Ovary (tissue), 10 donors: Measurements from ENCODE around the gene FTO. TPM values are rescaled to one million over a fixed set of nuclear protein-coding genes. Genes with fewer than 3 reads are reported as not detected.

Experiments used
- DNase-seq, 5 donors: peaks; one replicate each; pipeline ENCODE4 v3.0.0-alpha.2; 2019 to 2020
- H3K27ac ChIP-seq, 2 donors: fragments of 200-600 bp; one replicate each; pipeline versions ENCODE4 v1.5.1 to v1.8.0; 2019 to 2022
- H3K27me3 ChIP-seq: fragments of 200-600 bp; one replicate; pipeline ENCODE4 v1.8.0; 2022
- H3K36me3 ChIP-seq: fragments of 200-600 bp; sonication (generic); one replicate; pipeline ENCODE4 v1.5.1; 2019
- H3K4me1 ChIP-seq: one replicate; pipeline ENCODE4 v1.8.1; 2013; ENCODE audit warnings: mild to moderate bottlenecking, moderate library complexity; ENCODE audit not compliant: insufficient read depth
- H3K4me3 ChIP-seq: fragments of 200-600 bp; sonication (generic); one replicate; pipeline ENCODE4 v1.5.1; 2017
- H3K9me3 ChIP-seq, 2 donors: fragments of 200-600 bp in 1 of 2; sonication (generic) in 1 of 2; one replicate each; pipeline versions ENCODE4 v1.5.1 to v1.8.1; 2013 to 2019; ENCODE audit warnings: mild to moderate bottlenecking in 1 of 2, moderate library complexity in 1 of 2
- EP300 ChIP-seq: sonication (generic); formaldehyde crosslinking; IDR thresholded peaks from one replicate; pipeline ENCODE4 v1.6.1; 2017; ENCODE audit warnings: antibody characterized with exemption
- POLR2A ChIP-seq: fragments of 450-650 bp; IDR thresholded peaks from one replicate; pipeline ENCODE4 v1.6.1; 2017; ENCODE audit warnings: antibody characterized with exemption, mild to moderate bottlenecking, moderate library complexity
- WGBS, 3 donors: extraction: QIAGEN DNeasy Blood & Tissue Kit in 1 of 3; methylation state at CpG; one replicate each; pipeline versions ENCODE4 v1.1.5 to v1.1.7; 2013 to 2017; 5-methylcytosine and 5-hydroxymethylcytosine counted together
- intact Hi-C, 4 donors: fragments of 100-400 bp; cut with DNase I; formaldehyde crosslinking; loops; one replicate each; pipeline versions ENCODE4 v1.11.0 to v1.15.1; 2022 to 2023
- long read RNA-seq, 3 donors: library from polyadenylated mRNA in 2 of 3; unstranded in 2 of 3; transcript quantifications; one replicate each; pipeline ENCODE4 v2.0.0 and lab custom pipeline, GENCODE V29; 2021 to 2026
- polyA plus RNA-seq, 2 donors: library from polyadenylated mRNA; stranded (reverse); fragments of 200-250 nt in 1 of 2; fragments of 350-450 nt in 1 of 2; fragmentation: Illumina TruSeq in 1 of 2; extraction: RNeasy Lipid Tissue Mini Kit (QIAGEN cat#74804) in 1 of 2; gene quantifications; one replicate each; pipeline ENCODE4 v1.2.3, GENCODE V29; 2013 to 2014
- total RNA-seq, 7 donors: library from RNA; depleted of rRNA in 2 of 7; stranded (reverse); fragments of >200 nt in 2 of 7; fragmentation: NEBNext Ultra II Directional in 3 of 7; extraction: Animal tissue kit (Norgen Biotek cat#: 25700) in 3 of 7; gene quantifications; one replicate each; pipeline versions ENCODE4 v1.1.0 to v1.2.4, GENCODE V29; 2016 to 2023
- TF ChIP-seq, protein P1 (sequence below), 3 donors: fragments of 450-650 bp in 2 of 3; fragments of 200-600 bp in 1 of 3; IDR thresholded peaks; one replicate each; pipeline versions ENCODE4 v1.5.1 to v1.8.0; 2016 to 2022; ENCODE audit warnings: antibody characterized with exemption in 3 of 3, mild to moderate bottlenecking in 1 of 3
- donor health status: DM: no; HTN: no; CAD: no; lungs with moderate emphysema.
- donor health status: DM: no; HTN: no; CAD: no.
- donor health status: Bipolar disorder and iron deficiency.
- donor health status: DM: yes; HTN: yes; CAD: no.
- donor health status: DM: no; HTN: no; CAD: no.
- donor health status: DM: yes; HTN: yes; CAD: no.

The FTO gene
- total RNA-seq (100 to 1,000 TPM in 2 of 7 donors, 10 to 100 TPM in 5; 70.6 to 105 (median 91.4) TPM), polyA plus RNA-seq (100 to 1,000 TPM in 1 of 2 donors, 10 to 100 TPM in 1; 43.6 to 128 TPM)
- long read RNA-seq, donor 1, full-length matches to known transcripts = 14 of 39 reads
- long read RNA-seq, donor 1, partial matches to known transcripts = 4 of 39 reads
- long read RNA-seq, donor 1, other reads (novel, unspliced or antisense) = 21 of 39 reads
- long read RNA-seq, donor 2, full-length matches to known transcripts = 6 of 6 reads
- long read RNA-seq, donor 2, partial matches to known transcripts = 0 of 6 reads
- long read RNA-seq, donor 2, other reads (novel, unspliced or antisense) = 0 of 6 reads
- long read RNA-seq, donor 3, full-length matches to known transcripts = 17 of 37 reads
- long read RNA-seq, donor 3, partial matches to known transcripts = 7 of 37 reads
- long read RNA-seq, donor 3, other reads (novel, unspliced or antisense) = 13 of 37 reads

DNA sequence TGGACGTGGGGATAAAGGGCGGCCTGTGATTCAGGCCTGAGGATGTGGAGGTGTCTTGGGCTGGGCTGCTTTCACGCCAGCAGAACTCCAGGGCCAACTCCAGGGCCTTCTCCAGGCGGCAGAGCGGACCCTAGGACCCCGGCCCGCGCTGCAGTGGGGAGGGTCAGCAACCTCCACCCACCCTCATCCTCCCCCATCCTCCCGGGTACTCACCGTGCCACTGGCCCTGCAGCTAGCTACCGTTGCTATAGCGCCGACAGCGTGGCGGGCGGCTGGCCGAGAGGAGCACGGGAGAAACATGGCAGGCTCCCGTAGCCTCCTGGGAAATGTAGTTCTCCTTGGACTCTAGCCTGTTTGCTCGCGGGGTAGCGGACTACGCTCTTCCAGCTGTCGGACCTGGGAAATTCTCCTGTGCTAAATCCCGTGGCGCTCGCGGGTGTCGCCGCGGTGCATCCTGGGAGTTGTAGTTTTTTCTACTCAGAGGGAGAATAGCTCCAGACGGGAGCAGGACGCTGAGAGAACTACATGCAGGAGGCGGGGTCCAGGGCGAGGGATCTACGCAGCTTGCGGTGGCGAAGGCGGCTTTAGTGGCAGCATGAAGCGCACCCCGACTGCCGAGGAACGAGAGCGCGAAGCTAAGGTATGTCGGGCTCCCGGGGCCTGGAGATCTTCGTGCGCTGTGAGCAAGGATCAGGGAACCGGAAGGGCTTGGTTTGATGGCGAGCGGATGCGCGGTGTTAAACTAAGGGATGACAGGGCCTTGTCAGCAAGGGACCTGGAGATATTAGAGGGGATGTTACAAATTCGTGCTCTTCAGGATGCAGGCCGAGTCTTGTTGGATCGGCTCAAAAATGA lies at the start of gene FTO, which contains the start of gene RPGRIP1L:
Gene FTO (plus strand): TSS at position 567 of the 855 bp plus-strand sequence.
Gene RPGRIP1L (minus strand): TSS at position 270 of the 855 bp plus-strand sequence. CDS start 3,136 bp downstream, outside the sequence.
- intact Hi-C loops = no loop called here
- Histone ChIP-seq H3K36me3 (no peaks in the 10 kb centered on the region), H3K4me1 (peaks cover 4% of the 10 kb centered on the region), H3K27ac (peak within 1 kb of the TSS in 1 of 2 donors; percentile 29), H3K27me3 (no peaks in the 10 kb centered on the region), H3K9me3 (no peaks in the 10 kb centered on the region), H3K4me3 (peak within 1 kb of the TSS; percentile 57)
- WGBS, 3 donors = 0 to 1% (median 0%) methylated on average over 57 of the region's 57 CpGs
- no peak for TF ChIP-seq EP300
- DNase-seq = peak; percentile 99 to 100 (median 99)

DNA sequence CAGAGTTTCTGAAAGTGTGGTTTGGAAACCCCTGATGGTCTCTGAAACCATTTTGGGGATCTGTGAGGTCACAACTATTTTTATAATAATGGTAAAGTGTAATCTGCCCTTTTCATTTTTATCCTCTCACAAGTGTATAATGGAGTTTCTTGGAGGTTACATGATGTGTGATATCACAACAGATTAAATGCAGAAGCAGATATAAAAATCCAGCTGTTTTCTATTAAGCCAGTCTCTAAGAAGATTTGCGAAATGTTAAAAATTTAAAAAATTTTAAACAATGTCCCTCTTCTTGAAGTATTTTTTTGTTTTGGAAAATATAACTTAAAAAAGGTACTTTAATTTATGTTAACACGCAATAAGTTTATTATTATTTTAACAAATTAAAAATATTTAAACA lies 49.0 kb upstream of the FTO start:
- TF ChIP-seq EP300 = no peak
- TF ChIP-seq, protein P1, sequence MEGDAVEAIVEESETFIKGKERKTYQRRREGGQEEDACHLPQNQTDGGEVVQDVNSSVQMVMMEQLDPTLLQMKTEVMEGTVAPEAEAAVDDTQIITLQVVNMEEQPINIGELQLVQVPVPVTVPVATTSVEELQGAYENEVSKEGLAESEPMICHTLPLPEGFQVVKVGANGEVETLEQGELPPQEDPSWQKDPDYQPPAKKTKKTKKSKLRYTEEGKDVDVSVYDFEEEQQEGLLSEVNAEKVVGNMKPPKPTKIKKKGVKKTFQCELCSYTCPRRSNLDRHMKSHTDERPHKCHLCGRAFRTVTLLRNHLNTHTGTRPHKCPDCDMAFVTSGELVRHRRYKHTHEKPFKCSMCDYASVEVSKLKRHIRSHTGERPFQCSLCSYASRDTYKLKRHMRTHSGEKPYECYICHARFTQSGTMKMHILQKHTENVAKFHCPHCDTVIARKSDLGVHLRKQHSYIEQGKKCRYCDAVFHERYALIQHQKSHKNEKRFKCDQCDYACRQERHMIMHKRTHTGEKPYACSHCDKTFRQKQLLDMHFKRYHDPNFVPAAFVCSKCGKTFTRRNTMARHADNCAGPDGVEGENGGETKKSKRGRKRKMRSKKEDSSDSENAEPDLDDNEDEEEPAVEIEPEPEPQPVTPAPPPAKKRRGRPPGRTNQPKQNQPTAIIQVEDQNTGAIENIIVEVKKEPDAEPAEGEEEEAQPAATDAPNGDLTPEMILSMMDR (IDR thresholded peaks at IDR 0.05) = no peak
- no peak for TF ChIP-seq POLR2A
- no peak for DNase-seq
- no peaks in the 10 kb centered on the region for H3K4me1 ChIP-seq
- intact Hi-C loops = no loop called here
- no peaks in the 10 kb centered on the region for H3K9me3 ChIP-seq
- H3K4me3 ChIP-seq = no peak overlapping the region
- H3K27me3 ChIP-seq = no peaks in the 10 kb centered on the region
- WGBS, 3 donors = 38 to 57% (median 50%) methylated on average over 2 of the region's 2 CpGs
- no peak overlapping the region for H3K27ac ChIP-seq
- H3K36me3 ChIP-seq = no peaks in the 10 kb centered on the region

DNA sequence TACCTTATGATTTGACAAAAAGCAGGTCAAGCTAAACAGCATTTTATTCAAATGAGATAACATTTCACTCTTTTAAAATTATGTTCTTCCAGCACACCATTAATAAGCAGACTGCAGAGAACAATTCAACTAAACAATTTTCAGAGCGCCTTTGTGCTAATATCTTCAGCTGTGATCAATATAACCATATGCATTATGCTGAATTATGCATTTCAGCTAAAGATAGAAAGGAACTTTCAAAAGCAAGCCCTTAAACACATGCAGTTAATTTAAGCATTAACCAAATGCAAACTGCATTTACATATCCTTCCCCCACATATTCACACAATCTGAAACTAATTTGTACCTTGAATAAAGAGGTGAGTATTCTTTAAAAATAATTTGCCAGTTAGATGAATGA lies 41.9 kb upstream of the FTO start:
- no peak overlapping the region for H3K4me3 ChIP-seq
- no peak overlapping the region for H3K27ac ChIP-seq
- TF ChIP-seq EP300 = no peak
- TF ChIP-seq POLR2A = no peak
- TF ChIP-seq, protein P1 (IDR thresholded peaks at IDR 0.05) = no peak
- no peaks in the 10 kb centered on the region for H3K9me3 ChIP-seq
- H3K27me3 ChIP-seq = no peaks in the 10 kb centered on the region
- peaks cover under 1% of the 10 kb centered on the region for H3K4me1 ChIP-seq
- DNase-seq = no peak
- WGBS, 3 donors = 94 to 99% (median 96%) methylated on average over 1 of the region's 1 CpG
- H3K36me3 ChIP-seq = no peaks in the 10 kb centered on the region
- intact Hi-C loops = no loop called here

DNA sequence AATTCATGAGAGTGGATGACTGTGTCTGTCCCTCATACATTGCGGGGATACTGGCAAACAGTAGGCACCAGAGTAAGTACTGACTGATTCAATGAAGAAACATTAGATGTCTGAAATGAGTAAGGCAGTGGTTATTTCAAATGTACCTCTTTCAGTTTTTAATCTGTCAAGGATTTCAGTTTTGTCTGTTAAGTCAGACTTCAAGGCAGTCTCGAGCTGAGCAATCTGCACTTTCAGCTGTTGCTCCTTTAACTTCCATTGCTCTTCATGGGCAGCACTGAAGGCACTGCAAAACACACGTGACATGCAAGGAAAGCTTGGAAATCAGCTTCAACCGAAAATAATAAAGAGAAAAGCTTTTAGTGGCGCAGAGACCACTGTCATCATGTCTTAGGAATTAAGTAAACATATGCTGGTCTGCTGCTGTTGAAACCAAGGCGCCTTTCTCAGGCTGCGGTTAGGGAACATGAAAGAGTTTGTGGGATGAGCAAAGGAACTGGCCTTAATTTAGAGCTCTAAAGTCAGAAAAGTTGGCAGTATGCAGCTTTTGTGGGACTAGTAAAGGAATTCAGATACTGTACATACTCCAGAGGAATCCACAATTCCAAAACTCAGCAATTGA lies 39.1 kb upstream of the FTO start:
- Histone ChIP-seq H3K4me3 (no peak overlapping the region), H3K4me1 (peaks cover 1% of the 10 kb centered on the region), H3K9me3 (no peaks in the 10 kb centered on the region), H3K36me3 (no peaks in the 10 kb centered on the region), H3K27me3 (no peaks in the 10 kb centered on the region), H3K27ac (peak overlapping the region in 1 of 2 donors; percentile 34)
- no peak for DNase-seq
- intact Hi-C loops = no loop called here
- WGBS, 3 donors = 14 to 23% (median 18%) methylated on average over 7 of the region's 7 CpGs
- TF ChIP-seq EP300 (no peak), POLR2A (no peak)
- TF ChIP-seq, protein P1 (IDR thresholded peaks at IDR 0.05) = no peak
